Lung (tissue), 12 donors: ENCODE data around the gene SH3BP2. TPM values are rescaled to one million over a fixed set of nuclear protein-coding genes. Genes with fewer than 3 reads are reported as not detected.

Experiments used
- ATAC-seq: fragments of 200-7000 bp; cut with Tn5 transposase; one replicate; pipeline ENCODE4 v1.9.1; 2020; ENCODE audit warnings: moderate number of reproducible peaks; ENCODE audit not compliant: insufficient read depth, low FRiP score
- DNase-seq, 3 donors: peaks; one replicate each; pipeline ENCODE4 v3.0.0-alpha.2; 2013 to 2017
- H3K27ac ChIP-seq, 2 donors: one replicate each; pipeline ENCODE4 v1.5.1; 2013; ENCODE audit warnings: mild to moderate bottlenecking in 2 of 2, moderate library complexity in 2 of 2, control low read depth in 1 of 2, inconsistent platforms in 1 of 2, low read depth in 1 of 2, low read length in 1 of 2
- H3K27me3 ChIP-seq, 3 donors: one replicate each; pipeline ENCODE4 v1.5.1; 2013; ENCODE audit warnings: low read length in 2 of 3; ENCODE audit not compliant: control insufficient read depth in 3 of 3, insufficient read depth in 3 of 3
- H3K36me3 ChIP-seq, 4 donors: one replicate each; pipeline ENCODE4 v1.5.1; 2013; ENCODE audit warnings: low read length in 4 of 4, mild to moderate bottlenecking in 1 of 4, moderate library complexity in 1 of 4; ENCODE audit not compliant: control insufficient read depth in 4 of 4, insufficient read depth in 4 of 4
- H3K4me1 ChIP-seq, 5 donors: one replicate each; pipeline ENCODE4 v1.5.1; 2013; ENCODE audit warnings: low read length in 5 of 5, mild to moderate bottlenecking in 2 of 5, moderate library complexity in 1 of 5; ENCODE audit not compliant: control insufficient read depth in 5 of 5, insufficient read depth in 5 of 5
- H3K4me3 ChIP-seq: one replicate; pipeline ENCODE4 v1.5.1; 2013; ENCODE audit warnings: mild to moderate bottlenecking, control low read depth, moderate library complexity
- H3K9ac ChIP-seq, 2 donors: one replicate each; pipeline ENCODE4 v1.5.1; 2013; ENCODE audit warnings: low read length in 2 of 2, control low read depth in 1 of 2; ENCODE audit not compliant: insufficient read depth in 1 of 2
- H3K9me3 ChIP-seq, 4 donors: one replicate each; pipeline ENCODE4 v1.5.1; 2013; ENCODE audit warnings: low read length in 3 of 4, mild to moderate bottlenecking in 1 of 4, moderate library complexity in 1 of 4; ENCODE audit not compliant: control insufficient read depth in 4 of 4, insufficient read depth in 3 of 4
- WGBS, 2 donors: extraction: QIAGEN DNeasy Blood & Tissue Kit; methylation state at CpG; one replicate each; pipeline ENCODE4 v1.1.7; 2013; 5-methylcytosine and 5-hydroxymethylcytosine counted together
- polyA plus RNA-seq, 2 donors: library from polyadenylated mRNA; stranded (reverse); fragments of 200-250 nt; gene quantifications; one replicate each; pipeline ENCODE4 v1.2.1, GENCODE V29; 2013
- total RNA-seq, 2 donors: library from RNA; depleted of rRNA in 1 of 2; stranded (reverse); fragments of >200 nt in 1 of 2; gene quantifications; one replicate each; pipeline ENCODE4 v1.2.1, GENCODE V29; 2014 to 2021
- TF ChIP-seq, protein P1 (sequence below): IDR thresholded peaks from 2 replicates; pipeline ENCODE4 v1.5.1; 2012; ENCODE audit warnings: mild to moderate bottlenecking; ENCODE audit errors: control extremely low read depth, extremely low read depth
- donor health status: control.
- donor health status: control.
- donor health status: Bipolar disorder and iron deficiency.
- donor health status: healthy.
- donor health status: DM: yes; HTN: yes; CAD: no.

SH3BP2 gene
- total and polyA plus RNA-seq, 4 donors = 49.9 to 117 (median 79.8) TPM

DNA sequence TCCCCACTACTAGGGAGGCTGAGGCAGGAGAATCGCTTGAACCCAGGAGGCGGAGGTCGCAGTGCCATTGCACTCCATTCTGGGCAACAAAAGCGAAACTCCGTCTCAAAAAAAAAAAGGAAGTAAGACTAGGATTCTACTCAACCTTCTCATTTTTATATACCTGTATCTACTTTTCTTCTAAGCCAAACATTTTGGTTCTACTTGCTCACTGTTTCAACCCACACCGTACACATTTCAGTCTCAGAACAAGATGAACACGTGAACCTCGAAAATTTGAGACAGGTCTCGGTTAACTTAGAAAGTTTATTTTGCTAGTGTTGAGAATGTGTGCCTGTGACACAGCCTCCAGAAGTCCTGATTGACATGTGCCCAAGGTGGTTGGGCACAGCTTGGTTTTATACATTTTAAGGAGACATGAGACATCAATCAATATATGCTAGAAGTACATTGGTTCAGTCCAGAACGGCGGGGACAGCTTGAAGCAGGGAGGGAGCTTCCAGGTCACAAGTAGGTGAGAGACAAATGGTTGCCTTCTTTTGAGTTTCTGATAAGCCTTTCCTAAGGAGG lies 54.5 kb downstream of the SH3BP2 start:
- Histone ChIP-seq H3K27ac (peak overlapping the region in 1 of 2 donors; percentile 18), H3K4me3 (no peak overlapping the region), H3K9ac (no peak overlapping the region), H3K27me3 (no peaks in the 10 kb centered on the region), H3K4me1 (peaks cover 11 to 30% (median 16%) of the 10 kb centered on the region in 5 donors), H3K9me3 (no peaks in the 10 kb centered on the region), H3K36me3 (peaks cover 0 to 1% (median 0%) of the 10 kb centered on the region in 4 donors)
- no peak for DNase-seq
- ATAC-seq = no peak
- TF ChIP-seq, protein P1, sequence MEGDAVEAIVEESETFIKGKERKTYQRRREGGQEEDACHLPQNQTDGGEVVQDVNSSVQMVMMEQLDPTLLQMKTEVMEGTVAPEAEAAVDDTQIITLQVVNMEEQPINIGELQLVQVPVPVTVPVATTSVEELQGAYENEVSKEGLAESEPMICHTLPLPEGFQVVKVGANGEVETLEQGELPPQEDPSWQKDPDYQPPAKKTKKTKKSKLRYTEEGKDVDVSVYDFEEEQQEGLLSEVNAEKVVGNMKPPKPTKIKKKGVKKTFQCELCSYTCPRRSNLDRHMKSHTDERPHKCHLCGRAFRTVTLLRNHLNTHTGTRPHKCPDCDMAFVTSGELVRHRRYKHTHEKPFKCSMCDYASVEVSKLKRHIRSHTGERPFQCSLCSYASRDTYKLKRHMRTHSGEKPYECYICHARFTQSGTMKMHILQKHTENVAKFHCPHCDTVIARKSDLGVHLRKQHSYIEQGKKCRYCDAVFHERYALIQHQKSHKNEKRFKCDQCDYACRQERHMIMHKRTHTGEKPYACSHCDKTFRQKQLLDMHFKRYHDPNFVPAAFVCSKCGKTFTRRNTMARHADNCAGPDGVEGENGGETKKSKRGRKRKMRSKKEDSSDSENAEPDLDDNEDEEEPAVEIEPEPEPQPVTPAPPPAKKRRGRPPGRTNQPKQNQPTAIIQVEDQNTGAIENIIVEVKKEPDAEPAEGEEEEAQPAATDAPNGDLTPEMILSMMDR = no peak
- WGBS, 2 donors = 77 to 83% methylated on average over 11 of the region's 11 CpGs

DNA sequence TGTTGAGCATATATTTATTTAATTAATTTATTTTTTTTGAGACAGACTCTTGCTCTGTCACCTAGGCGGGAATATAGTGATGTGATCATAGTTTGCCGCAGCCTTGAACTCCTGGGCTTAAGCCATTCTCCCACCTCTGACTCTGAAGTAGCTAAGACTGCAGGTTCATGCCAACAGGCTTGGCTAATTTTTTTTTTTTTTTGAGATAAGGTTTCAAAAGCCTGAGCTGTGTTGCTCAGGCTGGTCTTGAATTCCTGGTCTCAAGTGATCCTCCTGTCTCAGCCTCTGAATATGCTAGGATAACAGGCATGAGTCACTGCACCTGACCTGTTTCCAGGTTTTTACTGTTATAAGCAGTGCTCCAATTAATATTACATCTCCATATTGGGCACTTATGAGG lies 55.6 kb downstream of the SH3BP2 start:
- no peaks in the 10 kb centered on the region for H3K9me3 ChIP-seq
- peaks cover 13 to 30% (median 18%) of the 10 kb centered on the region in 5 donors for H3K4me1 ChIP-seq
- peak; percentile 12 for ATAC-seq
- H3K27me3 ChIP-seq = no peaks in the 10 kb centered on the region
- peak overlapping the region in 1 of 2 donors; percentile 9 for H3K9ac ChIP-seq
- H3K4me3 ChIP-seq = no peak overlapping the region
- H3K27ac ChIP-seq = peak overlapping the region in 1 of 2 donors; percentile 5
- peaks cover 0 to 1% (median 0%) of the 10 kb centered on the region in 4 donors for H3K36me3 ChIP-seq
- DNase-seq = peak in 1 of 3 donors; percentile 57
- WGBS, 2 donors = 69 to 92% methylated on average over 2 of the region's 2 CpGs
- TF ChIP-seq, protein P1 = no peak

DNA sequence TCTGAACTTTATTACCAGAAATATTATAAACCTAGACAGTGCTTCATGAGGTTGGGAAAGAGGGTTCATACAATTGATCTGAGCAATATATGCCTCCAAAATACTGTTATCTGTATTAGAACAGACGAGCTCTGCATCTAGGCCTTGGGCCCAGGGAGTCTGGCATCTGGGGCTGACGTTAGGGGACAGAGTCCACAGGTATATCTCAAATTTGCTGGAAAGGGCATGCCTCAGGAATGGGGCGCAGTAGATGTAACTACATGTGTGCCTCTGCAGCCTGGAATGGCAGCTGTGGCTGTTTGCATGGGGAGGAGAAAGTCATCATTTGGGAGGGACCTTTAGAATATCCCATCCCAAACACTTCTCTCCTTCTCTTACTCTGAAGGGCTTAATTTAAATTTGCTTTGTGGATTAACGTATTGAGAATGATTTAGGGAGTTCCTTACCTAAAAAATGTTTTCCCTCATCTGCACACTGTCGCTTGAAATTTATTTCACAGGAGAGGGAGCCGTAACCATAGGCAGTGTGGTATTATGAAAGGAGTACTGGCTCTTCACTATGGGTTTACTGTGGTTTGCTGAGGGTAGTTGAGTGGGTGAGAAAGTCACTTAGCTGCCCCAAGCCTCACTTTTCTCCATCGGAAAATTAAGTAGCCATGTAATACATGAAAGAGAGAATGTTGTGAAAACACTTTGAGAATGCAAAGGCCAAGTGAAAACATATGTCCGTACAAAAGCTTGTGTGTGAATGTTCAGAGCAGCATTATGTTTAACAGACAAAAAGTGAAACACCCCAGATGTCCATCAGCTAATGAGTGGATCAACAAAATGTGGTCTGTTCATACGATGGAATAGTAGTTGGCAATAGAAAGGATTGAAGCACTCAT lies 56.6 kb downstream of the SH3BP2 start:
- TF ChIP-seq, protein P1 = no peak
- no peaks in the 10 kb centered on the region for H3K9me3 ChIP-seq
- no peaks in the 10 kb centered on the region for H3K27me3 ChIP-seq
- H3K27ac ChIP-seq = peak overlapping the region in 1 of 2 donors; percentile 59
- no peak for ATAC-seq
- H3K9ac ChIP-seq = no peak overlapping the region
- peaks cover 0 to 7% (median 3%) of the 10 kb centered on the region in 4 donors for H3K36me3 ChIP-seq
- H3K4me3 ChIP-seq = no peak overlapping the region
- peaks cover 16 to 30% (median 18%) of the 10 kb centered on the region in 5 donors for H3K4me1 ChIP-seq
- WGBS, 2 donors = 54 to 62% methylated on average over 9 of the region's 9 CpGs
- no peak for DNase-seq
